Measurements from ENCODE around the gene LPP.

DNA sequence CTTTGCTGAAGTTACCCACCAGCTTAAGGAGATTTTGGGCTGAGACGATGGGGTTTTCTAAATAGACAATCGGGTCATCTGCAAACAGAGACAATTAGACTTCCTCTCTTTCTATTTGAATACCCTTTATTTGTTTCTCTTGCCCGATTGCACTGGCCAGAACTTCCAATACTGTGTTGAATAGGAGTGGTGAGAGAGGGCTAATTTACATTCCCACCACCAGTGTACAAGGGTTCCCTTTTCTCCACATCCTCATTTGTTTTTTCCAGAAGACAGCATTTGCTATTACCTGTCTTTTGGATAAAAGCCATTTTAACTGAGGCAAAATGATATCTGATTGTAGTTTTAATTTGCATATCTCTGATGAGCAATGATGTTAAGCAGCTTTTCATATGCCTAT is 687.9 kb downstream of the LPP start:
- TF ChIP-seq POLR2A (IDR thresholded peaks at IDR 0.05; ENCODE audit: low read length) (no peak), GATA1 (IDR thresholded peaks at IDR 0.05; ENCODE audit: low read depth, low read length) (no peak)
